Activated naive CD8-positive, alpha-beta T cell treated with anti-CD3 and anti-CD28 coated beads for 36 hours (primary cell): ENCODE measurements around the gene DRC3. TPM values are rescaled to one million over a fixed set of nuclear protein-coding genes. Genes with fewer than 3 reads are reported as not detected.
"Not testable (repeated sequence)": the region's sequence is repeated elsewhere in the genome, so short reads cannot be mapped to it uniquely, and the experiment has no call there.

Source experiments
- DNase-seq: peaks from one replicate; pipeline ENCODE4 v3.0.0; 2021
- H3K27ac Mint-ChIP-seq: one replicate; pipeline ENCODE4 v1.8.0; 2022; ENCODE audit warnings: mild to moderate bottlenecking, moderate library complexity, mixed read lengths
- H3K27me3 Mint-ChIP-seq: one replicate; pipeline ENCODE4 v1.8.0; 2022; ENCODE audit warnings: mild to moderate bottlenecking, mixed read lengths
- H3K36me3 Mint-ChIP-seq: one replicate; pipeline ENCODE4 v1.8.0; 2021; ENCODE audit warnings: mild to moderate bottlenecking, mixed read lengths
- H3K4me1 Mint-ChIP-seq: one replicate; pipeline ENCODE4 v1.8.0; 2021; ENCODE audit warnings: mixed read lengths
- H3K4me3 Mint-ChIP-seq: one replicate; pipeline ENCODE4 v1.8.0; 2022; ENCODE audit warnings: mild to moderate bottlenecking, moderate library complexity, mixed read lengths
- H3K9me3 Mint-ChIP-seq: one replicate; pipeline ENCODE4 v1.8.0; 2022; ENCODE audit warnings: mixed read lengths
- total RNA-seq, 2 experiments: library from RNA; stranded (reverse); gene quantifications; one replicate each; pipeline ENCODE4 v1.2.3, GENCODE V29; 2021

Gene DRC3
- total RNA-seq, 2 experiments from 2014 or later, result 0.18 to 0.52 TPM

GRCh38 chr17:17951524-17951923, 21.1 kb upstream of the DRC3 start:
- H3K27ac Mint-ChIP-seq, result no peak overlapping the region
- H3K9me3 Mint-ChIP-seq, result peaks cover 5% of the 10 kb centered on the region
- DNase-seq, result no peak

GRCh38 chr17:17952691-17953090, 20.0 kb upstream of the DRC3 start:
- peaks cover 8% of the 10 kb centered on the region for H3K9me3 Mint-ChIP-seq
- H3K27ac Mint-ChIP-seq, result no peak overlapping the region
- H3K4me1 Mint-ChIP-seq, result peaks cover 41% of the 10 kb centered on the region
- H3K4me3 Mint-ChIP-seq, result no peak overlapping the region
- no peak for DNase-seq
- H3K27me3 Mint-ChIP-seq, result no peaks in the 10 kb centered on the region
- H3K36me3 Mint-ChIP-seq, result peaks cover 17% of the 10 kb centered on the region

More at GRCh38 chr17:17951524-17951923, 21.1 kb upstream of the DRC3 start:
- Mint-ChIP-seq H3K27me3 (no peaks in the 10 kb centered on the region), H3K4me3 (no peak overlapping the region), H3K36me3 (peaks cover 14% of the 10 kb centered on the region), H3K4me1 (peaks cover 36% of the 10 kb centered on the region)

GRCh38 chr17:17954079-17954478, 18.6 kb upstream of the DRC3 start:
- Mint-ChIP-seq H3K27ac (no peak overlapping the region), H3K4me3 (no peak overlapping the region), H3K4me1 (peaks cover 46% of the 10 kb centered on the region), H3K9me3 (peaks cover 8% of the 10 kb centered on the region), H3K36me3 (peaks cover 17% of the 10 kb centered on the region), H3K27me3 (no peaks in the 10 kb centered on the region)
- DNase-seq, result no peak

GRCh38 chr17:17955790-17956341, 16.8 kb upstream of the DRC3 start:
- Mint-ChIP-seq H3K4me1 (peaks cover 60% of the 10 kb centered on the region), H3K4me3 (peak overlapping the region; percentile 19), H3K27ac (peak overlapping the region; percentile 78), H3K36me3 (peaks cover 17% of the 10 kb centered on the region)
- H3K27me3 Mint-ChIP-seq, H3K9me3 Mint-ChIP-seq: not testable (repeated sequence)
- peak; percentile 48 for DNase-seq

GRCh38 chr17:17957584-17957916, 15.1 kb upstream of the DRC3 start:
- Mint-ChIP-seq H3K27me3 (no peaks in the 10 kb centered on the region), H3K4me1 (peaks cover 65% of the 10 kb centered on the region), H3K4me3 (no peak overlapping the region), H3K9me3 (peaks cover 9% of the 10 kb centered on the region), H3K27ac (peak overlapping the region; percentile 98), H3K36me3 (peaks cover 20% of the 10 kb centered on the region)
- no peak for DNase-seq

GRCh38 chr17:17958982-17959381, 13.7 kb upstream of the DRC3 start:
- H3K27ac Mint-ChIP-seq, result peak overlapping the region; percentile 98

GRCh38 chr17:17959520-17960361, 12.9 kb upstream of the DRC3 start:
- peaks cover 63% of the 10 kb centered on the region for H3K4me1 Mint-ChIP-seq
- H3K36me3 Mint-ChIP-seq, result peaks cover 20% of the 10 kb centered on the region
- H3K9me3 Mint-ChIP-seq, result peaks cover 9% of the 10 kb centered on the region
- peak overlapping the region; percentile 78 for H3K4me3 Mint-ChIP-seq
- H3K27me3 Mint-ChIP-seq, result no peaks in the 10 kb centered on the region
- peak overlapping the region; percentile 98 for H3K27ac Mint-ChIP-seq
- DNase-seq, result peak; percentile 37

More at GRCh38 chr17:17958982-17959381, 13.7 kb upstream of the DRC3 start:
- no peak for DNase-seq
- Mint-ChIP-seq H3K27me3 (no peaks in the 10 kb centered on the region), H3K4me3 (peak overlapping the region; percentile 78), H3K36me3 (peaks cover 20% of the 10 kb centered on the region), H3K4me1 (peaks cover 68% of the 10 kb centered on the region), H3K9me3 (peaks cover 9% of the 10 kb centered on the region)

- peaks cover 9% of the 10 kb centered on the region for H3K9me3 Mint-ChIP-seq
- H3K4me3 Mint-ChIP-seq, result peak overlapping the region; percentile 78
- no peak for DNase-seq
- peaks cover 61% of the 10 kb centered on the region for H3K4me1 Mint-ChIP-seq
- H3K27me3 Mint-ChIP-seq, result no peaks in the 10 kb centered on the region
- H3K36me3 Mint-ChIP-seq, result peaks cover 15% of the 10 kb centered on the region
- H3K27ac Mint-ChIP-seq, result peak overlapping the region; percentile 98
These were observed 12.1 kb upstream of the DRC3 start for GRCh38 chr17:17960500-17961030.

GRCh38 chr17:17963066-17963465, 9.6 kb upstream of the DRC3 start:
- Mint-ChIP-seq H3K27me3 (no peaks in the 10 kb centered on the region), H3K27ac (no peak overlapping the region), H3K4me1 (peaks cover 66% of the 10 kb centered on the region), H3K4me3 (no peak overlapping the region), H3K9me3 (peaks cover 1% of the 10 kb centered on the region), H3K36me3 (peaks cover 3% of the 10 kb centered on the region)
- DNase-seq, result no peak

- Mint-ChIP-seq H3K36me3 (peaks cover 3% of the 10 kb centered on the region), H3K9me3 (peaks cover 1% of the 10 kb centered on the region), H3K27me3 (no peaks in the 10 kb centered on the region), H3K4me1 (peaks cover 62% of the 10 kb centered on the region), H3K4me3 (no peak overlapping the region), H3K27ac (no peak overlapping the region)
- DNase-seq, result no peak
These were observed 8.8 kb upstream of the DRC3 start for GRCh38 chr17:17963694-17964436.

- H3K4me1 Mint-ChIP-seq, result peaks cover 59% of the 10 kb centered on the region
- DNase-seq, result no peak
- H3K4me3 Mint-ChIP-seq, result no peak overlapping the region
- H3K36me3 Mint-ChIP-seq, result peaks cover 3% of the 10 kb centered on the region
- H3K27ac Mint-ChIP-seq, result no peak overlapping the region
- H3K9me3 Mint-ChIP-seq, result peaks cover 1% of the 10 kb centered on the region
- H3K27me3 Mint-ChIP-seq, result no peaks in the 10 kb centered on the region
These were observed 8.0 kb upstream of the DRC3 start for GRCh38 chr17:17964710-17965109.

GRCh38 chr17:17965152-17965721, 7.4 kb upstream of the DRC3 start:
- Mint-ChIP-seq H3K4me1 (peaks cover 55% of the 10 kb centered on the region), H3K4me3 (no peak overlapping the region), H3K36me3 (peaks cover 3% of the 10 kb centered on the region), H3K9me3 (peaks cover 1% of the 10 kb centered on the region), H3K27me3 (no peaks in the 10 kb centered on the region), H3K27ac (peak overlapping the region; percentile 7)
- no peak for DNase-seq

GRCh38 chr17:17966399-17966798, 6.3 kb upstream of the DRC3 start:
- H3K4me1 Mint-ChIP-seq, result peaks cover 54% of the 10 kb centered on the region
- peak overlapping the region; percentile 4 for H3K27ac Mint-ChIP-seq
- peaks cover 2% of the 10 kb centered on the region for H3K36me3 Mint-ChIP-seq
- H3K9me3 Mint-ChIP-seq, result peaks cover 1% of the 10 kb centered on the region
- DNase-seq, result no peak
- H3K27me3 Mint-ChIP-seq, result no peaks in the 10 kb centered on the region
- no peak overlapping the region for H3K4me3 Mint-ChIP-seq

GRCh38 chr17:17970699-17971430, 1.8 kb upstream of the DRC3 start:
- no peak for DNase-seq
- H3K36me3 Mint-ChIP-seq, result no peaks in the 10 kb centered on the region
- peaks cover 43% of the 10 kb centered on the region for H3K4me1 Mint-ChIP-seq
- H3K9me3 Mint-ChIP-seq, result no peaks in the 10 kb centered on the region
- H3K27me3 Mint-ChIP-seq, result no peaks in the 10 kb centered on the region
- peak overlapping the region; percentile 69 for H3K27ac Mint-ChIP-seq
- peak overlapping the region; percentile 84 for H3K4me3 Mint-ChIP-seq
